Lower leg skin (tissue), 4 donors: ENCODE measurements around the gene KRT3. TPM values are rescaled to one million over a fixed set of nuclear protein-coding genes. Genes with fewer than 3 reads are reported as not detected.

Source experiments
- DNase-seq, 2 donors: peaks; one replicate each; pipeline ENCODE4 v3.0.0-alpha.2; 2019; ENCODE audit warnings: low spot score in 2 of 2
- H3K4me3 ChIP-seq: fragments of 200-600 bp; sonication (generic); 2 replicates; pipeline ENCODE4 v1.5.1; 2017; ENCODE audit warnings: mild to moderate bottlenecking, low read depth; ENCODE audit not compliant: poor library complexity, severe bottlenecking
- CTCF ChIP-seq, 3 donors: fragments of 450-650 bp; IDR thresholded peaks; one replicate each; pipeline ENCODE4 v1.5.1; 2016; ENCODE audit warnings: antibody characterized with exemption in 3 of 3, mild to moderate bottlenecking in 3 of 3, moderate library complexity in 2 of 3
- POLR2A ChIP-seq, 2 donors: fragments of 450-650 bp; IDR thresholded peaks; one replicate each; pipeline ENCODE4 v1.6.1; 2016 to 2017; ENCODE audit warnings: antibody characterized with exemption in 2 of 2, mild to moderate bottlenecking in 1 of 2, moderate library complexity in 1 of 2
- WGBS, 2 donors: methylation state at CpG; one replicate each; pipeline ENCODE4 v1.1.5; 2018; 5-methylcytosine and 5-hydroxymethylcytosine counted together
- intact Hi-C: fragments of 100-400 bp; cut with DNase I; formaldehyde crosslinking; loops from one replicate; pipeline ENCODE4 v1.15.0; 2023; ENCODE audit warnings: low total_unique reads
- total RNA-seq, 4 donors: library from RNA; depleted of rRNA; stranded (reverse); fragments of >200 nt; gene quantifications; one replicate each; pipeline ENCODE4 v1.1.0, GENCODE V29; 2016

KRT3 gene
- total RNA-seq, 4 donors from 2014 or later, result not detected

GRCh38 chr12:52771088-52771487 lies 24.8 kb downstream of the KRT3 start:
- 83 to 85% methylated on average over 6 of the region's 6 CpGs for WGBS, 2 donors
- no peak overlapping the region for H3K4me3 ChIP-seq
- peak in 1 of 2 donors; percentile 42 for DNase-seq
- intact Hi-C loops, result no loop called here
- no peak for TF ChIP-seq POLR2A (IDR thresholded peaks at IDR 0.05)
- no peak for TF ChIP-seq CTCF (IDR thresholded peaks at IDR 0.05)

GRCh38 chr12:52769946-52770345 lies 26.0 kb downstream of the KRT3 start:
- intact Hi-C loops, result no loop called here
- DNase-seq, result peak in 1 of 2 donors; percentile 21
- no peak overlapping the region for H3K4me3 ChIP-seq
- TF ChIP-seq POLR2A (IDR thresholded peaks at IDR 0.05), result no peak
- TF ChIP-seq CTCF (IDR thresholded peaks at IDR 0.05), result no peak

- DNase-seq, result peak in 1 of 2 donors; percentile 18
- 74 to 76% methylated on average over 3 of the region's 3 CpGs for WGBS, 2 donors
- H3K4me3 ChIP-seq, result no peak overlapping the region
- TF ChIP-seq CTCF (IDR thresholded peaks at IDR 0.05) (no peak), POLR2A (IDR thresholded peaks at IDR 0.05) (no peak)
- intact Hi-C loops, result no loop called here
Measured at GRCh38 chr12:52769354-52769753, 26.6 kb downstream of the KRT3 start.

GRCh38 chr12:52768479-52769200 lies 27.3 kb downstream of the KRT3 start:
- intact Hi-C loops, result no loop called here
- TF ChIP-seq CTCF (IDR thresholded peaks at IDR 0.05) (no peak), POLR2A (IDR thresholded peaks at IDR 0.05) (no peak)
- DNase-seq, result no peak
- WGBS, 2 donors, result 86 to 97% methylated on average over 7 to 10 of the region's 10 CpGs
- H3K4me3 ChIP-seq, result no peak overlapping the region

- no peak overlapping the region for H3K4me3 ChIP-seq
- 45 to 56% methylated on average over 3 of the region's 3 CpGs for WGBS, 2 donors
- TF ChIP-seq CTCF (IDR thresholded peaks at IDR 0.05), result no peak
- TF ChIP-seq POLR2A (IDR thresholded peaks at IDR 0.05), result no peak
- no peak for DNase-seq
- intact Hi-C loops, result no loop called here
Measured at GRCh38 chr12:52767427-52767826, 28.5 kb downstream of the KRT3 start.

- intact Hi-C loops, result no loop called here
- no peak for DNase-seq
- 67 to 75% methylated on average over 1 of the region's 1 CpG for WGBS, 2 donors
Measured at GRCh38 chr12:52767020-52767379, 28.9 kb downstream of the KRT3 start.

More at GRCh38 chr12:52767020-52767379, 28.9 kb downstream of the KRT3 start:
- TF ChIP-seq POLR2A (IDR thresholded peaks at IDR 0.05) (no peak), CTCF (IDR thresholded peaks at IDR 0.05) (no peak)
- no peak overlapping the region for H3K4me3 ChIP-seq
